GM12874 (cell line): ENCODE data around the gene INPP5J.

Experiments
- CTCF ChIP-seq: IDR thresholded peaks from 2 replicates; pipeline ENCODE4 v1.5.1; 2011; ENCODE audit warnings: low read depth, mild to moderate bottlenecking, control low read depth, low read length, moderate library complexity; ENCODE audit not compliant: insufficient read depth

The INPP5J gene

DNA sequence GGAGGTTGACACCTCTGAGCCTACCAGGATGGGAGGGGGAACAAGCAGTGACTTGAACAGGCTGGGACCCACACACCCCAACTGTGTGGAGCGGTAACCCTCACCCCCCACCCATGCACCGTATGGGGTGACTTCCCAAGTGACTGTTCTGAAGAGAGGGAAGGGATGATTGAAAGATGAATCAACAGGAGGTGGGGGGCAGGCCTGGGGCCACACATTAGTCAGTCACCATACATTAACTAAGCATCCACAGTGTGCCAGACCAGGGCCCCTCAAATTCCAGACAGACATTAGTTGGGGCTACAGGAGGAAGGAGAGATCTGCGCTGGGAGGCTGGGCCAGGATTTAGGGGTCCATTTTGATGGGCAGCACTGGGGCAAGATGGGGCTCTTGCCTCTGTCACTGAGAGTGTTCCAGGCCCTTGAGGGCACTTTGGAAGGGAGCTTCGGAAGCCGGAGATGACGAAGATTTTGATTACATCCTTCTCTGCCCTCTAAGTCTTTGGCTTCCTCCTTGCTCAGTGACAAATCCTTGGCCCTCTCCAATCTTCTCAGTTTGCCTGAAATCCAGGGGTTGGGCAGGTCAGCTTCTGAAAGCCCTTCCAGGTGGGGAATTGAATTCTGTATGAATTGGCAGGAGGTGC lies 40.7 kb upstream of the INPP5J start:
- TF ChIP-seq CTCF: no peak

GRCh38 chr22:31082606-31083376 lies 40.0 kb upstream of the INPP5J start:
- peak; percentile 48 for TF ChIP-seq CTCF

DNA sequence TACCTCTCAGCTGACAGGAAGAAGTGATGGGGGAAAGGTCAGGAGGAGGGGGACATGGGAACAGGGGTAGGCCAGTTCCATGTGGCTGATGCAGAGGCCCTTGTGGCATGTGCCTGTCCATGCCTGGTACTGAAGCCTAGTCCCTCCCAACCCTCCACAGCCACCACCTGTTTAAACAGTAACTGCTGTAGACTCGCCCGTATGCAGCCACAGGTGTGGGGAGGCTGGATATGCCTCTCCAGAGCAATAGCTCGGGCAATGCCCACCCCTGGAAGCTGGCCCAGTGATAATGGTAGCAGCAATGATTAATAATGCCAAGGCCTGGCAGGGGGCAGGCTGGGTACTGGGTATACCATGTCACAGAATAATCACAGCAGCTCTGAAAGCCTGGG lies 39.4 kb upstream of the INPP5J start:
- no peak for TF ChIP-seq CTCF

GRCh38 chr22:31083923-31084810 lies 38.6 kb upstream of the INPP5J start:
- TF ChIP-seq CTCF: no peak

- TF ChIP-seq CTCF: peak; percentile 89
Observed at GRCh38 chr22:31084811-31085492, 37.8 kb upstream of the INPP5J start.

DNA sequence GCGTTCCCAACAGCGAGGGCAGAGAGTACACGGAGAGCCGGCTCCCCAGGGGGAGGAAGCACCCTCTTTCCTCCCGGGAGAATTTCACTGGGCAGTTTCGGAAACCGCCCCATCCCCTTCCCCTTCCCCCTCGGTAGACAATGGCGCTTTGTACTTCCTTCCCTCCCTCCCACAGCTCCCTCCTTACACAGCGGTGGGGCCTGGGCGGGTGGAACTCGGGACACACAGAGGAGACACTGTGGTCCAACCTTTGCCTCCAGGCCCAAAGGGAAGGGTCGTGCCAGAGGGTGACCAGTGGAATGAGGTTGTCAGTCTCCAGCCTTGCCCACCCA lies 37.3 kb upstream of the INPP5J start:
- TF ChIP-seq CTCF: no peak

- no peak for TF ChIP-seq CTCF
Observed at GRCh38 chr22:31085928-31086327, 36.8 kb upstream of the INPP5J start.
